ENCODE results near the gene IQCK.

IQCK gene

GRCh38 chr16:19854543-19854876 lies 136.4 kb downstream of the IQCK start:
- H3K4me3 ChIP-seq (ENCODE audit: low read depth, low read length) = no peak overlapping the region
- DNase-seq = no peak

GRCh38 chr16:19856120-19856519 lies 138.0 kb downstream of the IQCK start:
- Histone ChIP-seq H3K36me3 (replicated peaks) (peaks cover 4% of the 10 kb centered on the region), H3K4me3 (ENCODE audit: low read depth, low read length) (no peak overlapping the region), H3K27me3 (replicated peaks) (no peaks in the 10 kb centered on the region), H3K27ac (no peak overlapping the region)
- in situ Hi-C loops (cut with HindIII; ENCODE audit: low pct_ligation_motif_present, low sequenced_read_pairs) = no loop called here
- TF ChIP-seq CTCF (IDR thresholded peaks at IDR 0.05; ENCODE audit: low read depth, low read length, missing control alignments) = no peak
- DNase-seq = no peak

More at GRCh38 chr16:19854543-19854876, 136.4 kb downstream of the IQCK start:
- Histone ChIP-seq H3K27me3 (replicated peaks) (no peaks in the 10 kb centered on the region), H3K36me3 (replicated peaks) (peaks cover 4% of the 10 kb centered on the region), H3K27ac (no peak overlapping the region)
- no peak for TF ChIP-seq CTCF (IDR thresholded peaks at IDR 0.05; ENCODE audit: low read depth, low read length, missing control alignments)
- in situ Hi-C loops (cut with HindIII; ENCODE audit: low pct_ligation_motif_present, low sequenced_read_pairs) = no loop called here

- H3K27me3 ChIP-seq (replicated peaks) = no peaks in the 10 kb centered on the region
- H3K36me3 ChIP-seq (replicated peaks) = peaks cover 4% of the 10 kb centered on the region
- H3K27ac ChIP-seq = no peak overlapping the region
- in situ Hi-C loops (cut with HindIII; ENCODE audit: low pct_ligation_motif_present, low sequenced_read_pairs) = no loop called here
- no peak for TF ChIP-seq CTCF (IDR thresholded peaks at IDR 0.05; ENCODE audit: low read depth, low read length, missing control alignments)
- no peak for DNase-seq
- no peak overlapping the region for H3K4me3 ChIP-seq (ENCODE audit: low read depth, low read length)
Observed at GRCh38 chr16:19857593-19858339, 139.7 kb downstream of the IQCK start.

- no peak for DNase-seq
- no peak for TF ChIP-seq CTCF (IDR thresholded peaks at IDR 0.05; ENCODE audit: low read depth, low read length, missing control alignments)
- H3K36me3 ChIP-seq (replicated peaks) = peaks cover 4% of the 10 kb centered on the region
- in situ Hi-C loops (cut with HindIII; ENCODE audit: low pct_ligation_motif_present, low sequenced_read_pairs) = no loop called here
- no peaks in the 10 kb centered on the region for H3K27me3 ChIP-seq (replicated peaks)
- H3K4me3 ChIP-seq (ENCODE audit: low read depth, low read length) = no peak overlapping the region
- no peak overlapping the region for H3K27ac ChIP-seq
Observed at GRCh38 chr16:19858340-19859018, 140.4 kb downstream of the IQCK start.

GRCh38 chr16:19859166-19859565 lies 141.1 kb downstream of the IQCK start:
- TF ChIP-seq CTCF (IDR thresholded peaks at IDR 0.05; ENCODE audit: low read depth, low read length, missing control alignments) = no peak
- no peak for DNase-seq
- in situ Hi-C loops (cut with HindIII; ENCODE audit: low pct_ligation_motif_present, low sequenced_read_pairs) = no loop called here
- Histone ChIP-seq H3K4me3 (ENCODE audit: low read depth, low read length) (no peak overlapping the region), H3K36me3 (replicated peaks) (peaks cover 4% of the 10 kb centered on the region), H3K27ac (no peak overlapping the region), H3K27me3 (replicated peaks) (no peaks in the 10 kb centered on the region)
